NCI-H1694 (cell line): Measurements from ENCODE around the gene INPP5D.

Experiments used
- DNase-seq: peaks from one replicate; lab custom pipeline; 2025; lab: John Stamatoyannopoulos, UW

INPP5D gene

DNA sequence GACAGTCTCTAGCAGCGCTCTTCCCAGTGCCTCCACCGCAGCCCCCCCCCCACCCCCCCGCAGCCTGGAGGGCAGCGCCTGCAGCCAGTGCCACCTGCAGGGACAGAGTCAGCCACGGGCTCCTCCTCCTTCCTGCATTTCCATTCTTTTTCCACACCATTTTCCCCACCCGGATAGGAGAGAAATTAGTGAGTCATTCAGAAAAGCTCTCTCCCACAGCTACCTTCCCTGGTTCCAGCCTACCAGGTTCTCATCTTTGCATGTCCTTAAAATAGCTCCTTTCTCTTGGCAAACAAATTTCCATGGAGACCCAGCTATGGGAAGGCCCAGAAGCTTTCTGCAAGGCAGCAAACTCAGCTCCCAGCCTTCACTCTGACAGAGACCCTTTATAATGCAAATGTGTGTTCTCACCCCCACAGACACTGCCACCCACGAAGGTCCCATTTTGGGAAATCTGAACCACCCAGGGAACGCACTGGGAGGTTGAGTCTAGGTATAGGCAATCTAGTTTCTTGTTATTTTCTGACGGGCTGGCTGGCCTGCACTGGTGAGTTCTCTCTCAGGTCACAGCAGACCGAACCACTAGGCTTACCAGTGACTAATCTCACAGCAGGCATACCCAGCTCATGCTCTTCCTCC lies 149.5 kb downstream of the INPP5D start:
- no peak for DNase-seq

DNA sequence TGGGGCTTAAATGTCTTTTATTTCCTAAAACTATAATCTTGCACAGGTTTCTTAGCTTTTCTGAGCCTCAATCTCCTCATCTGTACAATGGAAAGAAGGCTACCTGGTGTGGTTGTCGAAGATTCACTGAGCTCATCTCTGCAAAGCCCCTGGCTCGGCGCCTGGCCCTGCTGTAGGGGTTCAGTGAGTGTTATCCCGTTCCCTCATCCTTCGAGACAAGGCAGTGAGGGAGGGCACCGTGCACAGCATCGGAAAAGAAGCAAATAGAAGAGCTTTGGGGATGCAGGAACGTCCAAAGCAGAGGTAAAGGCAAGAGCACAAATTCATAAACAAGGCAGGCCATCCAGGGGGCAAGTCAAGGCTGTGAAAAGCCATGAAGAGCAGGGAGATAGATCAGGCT lies 150.1 kb downstream of the INPP5D start:
- DNase-seq, result no peak

DNA sequence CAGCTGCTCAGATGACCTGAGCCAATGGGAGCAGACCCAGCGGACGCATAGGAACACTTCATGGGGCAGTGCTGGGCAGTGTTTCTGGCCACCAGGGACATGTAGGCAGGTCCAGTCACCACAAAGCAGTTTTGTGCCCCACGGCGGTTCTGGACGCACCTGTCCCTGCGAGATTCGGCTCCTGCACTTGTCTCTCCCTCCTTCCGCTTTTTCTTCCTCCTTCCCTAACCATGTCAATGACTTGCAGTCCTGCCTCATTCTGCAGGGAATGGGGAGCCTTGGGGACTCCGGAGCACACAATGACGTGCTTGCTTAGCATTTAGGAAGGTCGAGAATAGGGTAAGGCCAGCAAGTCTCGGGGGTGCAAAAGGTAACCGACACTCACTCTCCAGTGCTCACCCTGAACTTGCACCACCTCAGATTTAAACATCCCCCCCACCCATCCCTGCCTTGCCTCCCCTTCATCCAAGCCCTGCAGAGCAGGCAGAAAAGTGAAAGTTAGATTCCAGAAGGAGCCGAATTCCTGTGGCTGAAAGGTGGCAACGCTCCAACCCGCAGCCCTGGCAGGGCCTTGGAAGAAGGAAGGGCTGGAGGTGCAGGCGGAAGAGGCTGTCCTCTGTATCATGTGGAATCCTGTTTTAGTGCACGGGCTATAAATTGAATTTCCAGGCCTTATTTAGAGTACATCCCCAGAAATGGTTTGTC lies 150.9 kb downstream of the INPP5D start:
- no peak for DNase-seq

DNA sequence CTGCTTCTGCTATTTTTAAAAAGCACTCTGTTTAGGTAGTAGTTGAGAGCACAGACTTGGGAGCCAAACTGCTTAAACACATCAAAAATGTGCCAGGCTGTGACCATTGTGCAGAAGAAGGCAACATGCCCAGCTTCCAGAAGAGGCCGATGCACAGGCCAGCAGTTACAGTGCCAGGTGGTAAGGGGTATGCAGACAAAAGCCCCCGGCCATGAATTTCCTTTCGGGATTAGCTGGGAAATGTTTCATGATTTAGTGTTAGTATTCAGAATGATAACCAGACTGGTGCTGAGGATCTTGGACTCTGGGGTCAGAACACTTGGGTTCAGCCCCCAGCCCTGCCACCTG lies 151.4 kb downstream of the INPP5D start:
- DNase-seq, result no peak

DNA sequence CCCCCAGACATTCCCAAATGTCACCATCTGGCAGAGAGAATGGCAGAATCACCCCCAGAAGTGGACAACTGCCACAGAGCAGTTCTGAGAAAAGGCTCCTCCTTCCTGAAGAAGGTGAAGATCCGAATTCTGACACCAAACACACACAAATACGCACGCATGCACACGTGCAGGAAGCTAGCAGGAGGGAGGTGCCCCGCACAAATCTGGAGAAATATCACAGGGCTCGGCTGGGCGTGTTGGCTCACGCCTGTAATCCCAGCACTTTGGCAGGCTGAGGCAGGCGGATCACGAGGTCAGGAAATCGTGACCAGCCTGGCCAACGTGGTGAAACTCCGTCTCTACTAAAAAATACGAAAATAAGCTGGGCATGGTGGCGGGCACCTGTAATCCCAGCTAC lies 152.9 kb downstream of the INPP5D start:
- no peak for DNase-seq

DNA sequence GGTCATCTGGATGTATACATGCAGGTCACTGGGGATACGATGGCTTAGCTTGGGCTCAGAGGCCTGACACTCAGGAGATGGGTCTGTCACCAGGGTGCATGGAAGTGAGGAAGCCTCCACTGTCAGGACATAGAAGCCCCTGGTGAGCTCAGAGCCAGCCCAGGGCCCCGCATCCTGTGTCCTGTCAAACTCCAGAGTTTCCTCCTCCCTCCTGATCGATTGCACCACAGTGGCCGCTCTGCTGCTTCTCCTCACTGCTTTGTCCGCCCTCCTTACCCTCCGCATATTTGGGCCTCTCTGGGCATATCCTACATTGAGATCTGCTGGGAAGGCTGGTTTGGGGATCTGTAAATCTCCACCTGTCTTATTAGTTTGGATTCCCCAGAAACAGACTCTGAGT lies 153.8 kb downstream of the INPP5D start:
- no peak for DNase-seq

DNA sequence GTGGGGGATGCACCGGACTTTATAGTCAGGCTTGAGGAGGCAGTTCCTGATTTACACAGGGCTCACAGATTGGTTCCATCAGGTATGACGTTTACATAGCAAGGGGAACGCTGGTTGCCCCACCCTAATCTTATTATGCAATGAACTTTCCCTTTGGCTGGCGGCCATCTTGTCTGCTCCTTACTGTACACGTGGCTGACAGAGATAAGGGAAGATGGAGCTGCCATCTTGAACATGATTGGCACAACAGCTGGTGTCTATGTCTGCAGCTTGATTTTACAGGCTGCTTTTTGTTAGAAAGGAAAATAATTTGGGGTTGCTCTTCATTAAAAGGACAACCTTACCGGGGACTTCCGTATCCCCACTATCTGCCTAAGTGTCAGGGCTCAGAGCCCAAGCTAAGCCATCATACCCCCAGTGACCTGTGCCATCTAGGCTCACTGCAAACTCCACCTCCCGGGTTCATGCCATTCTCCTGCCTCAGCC lies 157.8 kb downstream of the INPP5D start:
- no peak for DNase-seq

DNA sequence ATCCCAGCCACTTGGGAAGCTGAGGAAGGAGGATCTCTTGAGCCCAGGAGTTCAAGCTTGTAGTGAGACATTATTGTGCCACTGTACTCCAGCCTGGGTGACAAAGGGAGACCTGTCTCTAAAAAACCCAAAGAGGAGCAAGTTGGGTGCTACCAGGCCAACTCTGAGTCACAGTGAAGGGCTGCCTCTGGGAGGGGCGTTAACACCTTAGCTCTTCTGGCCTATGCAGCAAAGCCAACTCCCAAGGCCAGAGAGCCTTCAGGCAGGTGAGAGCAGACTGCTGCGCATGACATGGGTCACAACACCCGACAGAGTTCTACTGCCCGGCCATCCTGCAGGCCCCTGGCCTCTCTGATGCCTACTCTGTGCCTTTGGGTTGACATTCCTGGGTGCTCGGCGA lies 158.7 kb downstream of the INPP5D start:
- no peak for DNase-seq

DNA sequence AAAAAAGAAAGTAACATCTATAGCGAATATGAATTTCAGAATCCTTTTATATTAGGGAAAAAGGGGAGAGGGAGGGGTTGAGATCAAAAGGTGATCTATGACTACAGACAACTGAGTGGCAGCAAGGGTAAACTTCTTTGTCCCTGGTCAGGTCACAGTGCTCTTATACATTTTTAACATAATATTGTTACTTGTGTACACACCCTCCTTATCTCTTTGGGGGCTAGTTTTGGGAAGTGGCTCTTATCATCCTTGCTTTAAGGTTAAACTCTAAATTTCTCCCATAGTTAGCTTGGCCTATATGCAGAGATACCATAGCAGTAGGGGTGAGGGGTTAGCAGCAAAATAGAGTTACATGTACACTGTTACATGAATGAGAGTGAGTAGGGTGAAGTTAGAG lies 159.7 kb downstream of the INPP5D start:
- no peak for DNase-seq

DNA sequence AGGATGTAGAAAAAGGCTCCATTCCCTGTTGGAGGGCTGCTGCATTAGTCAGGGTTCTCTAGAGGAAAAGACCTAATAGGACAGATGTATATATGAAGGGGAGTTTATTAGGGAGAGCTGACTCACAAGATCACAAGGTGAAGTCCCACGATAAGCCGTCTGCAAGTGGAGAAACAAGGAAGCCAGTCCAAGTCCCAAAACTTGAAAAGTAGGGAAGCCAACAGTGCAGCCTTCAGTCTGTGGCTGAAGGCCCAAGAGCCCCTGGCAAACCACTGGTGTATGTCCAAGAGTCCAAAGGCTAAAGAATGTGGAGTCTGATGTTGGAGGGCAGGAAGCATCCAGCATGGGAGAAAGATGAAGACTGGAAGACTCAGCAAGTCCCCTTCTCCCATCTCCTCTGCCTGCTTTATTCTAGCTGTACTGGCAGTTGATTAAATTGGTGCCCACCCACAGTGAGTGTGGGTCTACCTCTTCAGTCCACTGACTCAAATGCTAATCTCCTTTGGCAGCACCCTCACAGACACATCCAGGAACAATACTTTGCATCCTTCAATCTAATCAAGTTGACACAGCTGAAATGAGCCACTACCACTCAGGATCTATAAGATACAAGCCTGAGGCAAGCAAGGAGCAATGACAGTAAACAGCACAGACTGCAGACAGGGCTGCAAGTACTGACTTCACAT lies 161.4 kb downstream of the INPP5D start:
- DNase-seq, result no peak

DNA sequence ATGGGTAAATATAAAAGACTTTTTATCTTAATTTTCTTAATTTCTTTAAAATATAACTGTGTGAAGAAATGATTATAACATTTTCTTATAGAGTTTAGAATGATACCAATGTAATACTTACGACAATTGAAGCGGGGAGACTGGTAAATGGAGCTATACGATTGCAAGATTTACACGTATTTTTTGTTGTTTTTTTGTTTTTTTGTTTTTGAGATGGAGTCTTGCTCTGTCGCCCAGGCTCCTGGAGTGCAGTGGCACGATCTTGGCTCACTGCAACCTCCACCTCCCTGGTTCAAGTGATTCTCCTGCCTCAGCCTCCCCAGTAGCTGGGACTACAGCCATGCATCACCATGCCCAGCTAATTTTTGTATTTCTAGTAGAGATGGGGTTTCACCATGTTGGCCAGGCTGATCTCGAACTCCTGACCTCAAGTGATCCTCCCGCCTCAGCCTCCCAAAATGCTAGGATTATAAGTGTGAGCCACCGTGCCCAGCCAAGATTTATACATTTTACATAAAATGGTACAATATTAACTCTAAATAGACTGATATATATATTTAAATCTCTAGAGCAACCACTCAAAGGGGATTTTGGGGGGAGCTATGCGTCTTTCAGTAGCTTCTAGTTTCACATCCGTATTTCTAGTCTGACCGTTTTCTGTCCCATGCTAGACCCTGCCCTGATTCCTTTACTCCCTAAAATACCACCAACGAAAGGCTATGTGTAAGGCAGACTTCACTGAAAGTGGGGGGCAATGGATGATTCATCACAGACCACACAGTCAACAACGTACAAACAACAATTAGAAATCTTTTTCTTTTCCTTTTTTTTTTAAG lies 163.1 kb downstream of the INPP5D start:
- DNase-seq, result no peak

DNA sequence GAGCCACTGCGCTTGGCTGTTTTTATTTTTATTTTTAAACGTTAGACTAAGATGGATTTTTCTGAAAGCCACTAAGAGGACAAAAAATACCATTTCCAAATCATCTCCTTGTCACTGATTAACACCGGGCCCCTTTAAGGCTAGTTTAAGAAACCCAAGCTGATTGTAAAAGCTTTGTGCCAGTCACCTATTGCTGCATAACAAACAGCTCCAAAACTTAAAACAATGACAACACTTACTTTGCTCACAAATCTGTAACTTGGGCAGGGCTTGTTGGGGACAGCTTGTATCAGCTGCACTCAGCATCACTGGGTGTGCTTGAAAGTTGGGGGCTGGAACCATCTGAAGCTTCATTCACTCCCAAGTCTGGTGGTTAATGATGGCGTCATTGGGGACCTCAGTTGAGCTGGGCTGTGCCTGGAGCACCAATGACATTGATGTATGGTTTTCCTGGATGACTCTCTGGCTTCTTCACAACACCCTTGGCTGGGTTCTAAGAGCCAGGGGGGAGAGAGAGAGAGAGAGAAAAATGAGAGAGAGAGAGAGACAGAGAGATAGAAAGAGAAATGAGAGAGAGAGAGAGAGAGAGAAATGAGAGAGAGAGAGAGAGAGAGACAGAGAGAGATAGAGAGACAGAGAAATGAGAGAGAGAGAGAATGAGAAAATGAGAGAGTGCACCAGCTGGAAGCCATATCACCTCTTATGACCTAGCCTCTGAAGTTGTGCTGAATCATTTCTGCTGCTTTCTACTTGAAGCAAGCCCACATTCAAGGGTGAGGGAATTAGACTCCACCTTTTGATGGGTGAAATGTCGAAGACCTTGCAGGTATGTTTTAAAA lies 165.3 kb downstream of the INPP5D start:
- no peak for DNase-seq

DNA sequence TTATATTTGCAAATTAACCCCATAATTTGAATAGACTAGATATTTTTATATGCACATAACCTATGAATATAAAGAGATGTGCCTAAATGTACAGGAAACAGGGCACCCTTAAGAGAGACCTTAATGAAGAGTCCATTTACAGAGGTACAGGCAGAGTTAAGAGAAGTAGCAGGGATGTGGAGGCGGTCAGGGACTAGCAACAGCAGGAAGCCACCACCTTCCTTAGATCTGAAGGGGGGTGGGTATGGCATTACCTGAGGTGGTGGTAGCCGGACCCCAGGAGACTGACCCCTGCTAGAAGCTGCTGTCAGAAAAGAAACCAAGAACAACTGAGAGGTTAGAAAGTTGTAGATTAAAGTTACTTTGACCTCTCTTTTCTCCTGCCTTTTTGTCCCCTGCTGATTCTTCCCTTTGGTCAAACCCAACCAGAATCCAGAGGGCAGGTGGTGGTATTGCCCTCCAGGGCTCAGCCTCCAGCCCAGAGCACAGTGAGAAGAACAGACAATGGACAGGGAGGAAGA lies 166.4 kb downstream of the INPP5D start:
- DNase-seq, result no peak

DNA sequence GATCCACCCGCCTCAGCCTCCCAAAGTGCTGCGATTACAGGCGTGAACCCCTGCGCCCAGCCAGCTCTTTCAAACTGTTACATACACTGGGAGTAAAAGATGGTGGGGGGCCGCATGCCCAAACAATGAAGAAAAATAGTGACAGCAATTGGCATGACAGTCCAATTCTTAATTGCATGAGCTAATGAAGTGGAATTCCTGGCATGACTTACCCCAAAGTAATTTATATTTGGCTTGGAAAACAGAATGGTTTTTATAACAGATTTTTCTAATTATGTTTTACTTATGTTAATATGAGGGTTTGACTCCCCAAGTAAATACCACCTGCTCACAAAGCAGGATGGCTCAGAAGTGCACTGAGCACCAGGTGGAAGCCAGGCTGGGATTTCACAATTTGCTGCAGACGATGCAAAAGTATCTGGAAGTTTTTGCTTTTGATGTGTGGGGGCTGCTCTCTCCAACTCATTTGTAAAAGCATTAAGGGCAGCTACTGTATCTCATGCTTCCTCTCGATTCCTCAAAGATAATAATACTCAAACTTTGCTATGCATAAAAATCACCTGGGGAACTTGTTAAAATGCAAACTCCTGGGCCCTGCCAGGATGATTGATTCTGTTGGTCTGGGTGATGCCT lies 167.3 kb downstream of the INPP5D start:
- DNase-seq, result peak; percentile 61

DNA sequence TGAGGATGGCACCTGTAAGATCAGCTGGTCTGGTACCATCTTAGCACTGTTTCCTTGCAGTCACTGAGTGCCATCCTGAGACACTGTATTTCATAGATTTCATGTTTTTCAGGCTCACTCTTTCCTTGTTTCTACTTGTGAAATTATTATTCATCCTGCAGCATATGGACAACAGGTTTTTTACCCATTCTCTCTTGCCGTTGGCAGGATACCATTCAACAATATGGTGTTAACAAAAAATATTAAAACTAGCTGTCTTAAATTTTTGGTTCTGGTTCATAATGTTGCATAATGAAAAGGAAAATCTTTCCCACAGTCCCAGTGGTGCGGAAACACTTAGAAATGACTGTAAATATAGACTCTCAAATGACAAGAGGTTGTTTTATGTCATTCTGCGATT lies 168.2 kb downstream of the INPP5D start:
- DNase-seq, result peak; percentile 13

DNA sequence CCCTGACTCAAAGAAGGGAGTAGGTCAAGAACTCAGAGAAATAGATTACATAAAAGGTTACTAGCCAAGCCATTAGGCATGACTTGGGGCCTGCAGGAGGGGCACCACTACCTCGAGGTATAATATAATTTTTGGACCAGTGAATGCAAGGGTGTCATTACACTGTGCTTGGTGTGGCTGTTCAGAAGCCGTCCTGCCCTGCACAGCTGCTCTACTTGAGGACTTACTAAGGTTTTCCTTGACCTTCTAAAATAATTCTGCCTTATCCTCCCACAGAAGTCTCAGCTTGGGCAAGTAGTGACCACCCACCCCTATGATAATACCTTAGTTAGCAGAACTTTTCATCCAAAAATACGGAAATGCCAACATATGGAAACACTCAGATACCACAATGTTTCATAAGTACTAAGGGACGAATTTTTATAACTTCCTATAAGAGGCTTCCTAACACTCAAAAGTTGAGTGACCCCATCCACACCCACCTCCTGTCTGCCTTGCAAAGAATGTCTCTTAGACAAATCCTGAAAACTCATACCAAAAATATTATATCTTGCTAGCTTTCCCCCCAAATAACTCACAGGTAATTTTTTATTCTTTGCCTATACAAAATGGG lies 173.6 kb downstream of the INPP5D start:
- DNase-seq, result no peak

DNA sequence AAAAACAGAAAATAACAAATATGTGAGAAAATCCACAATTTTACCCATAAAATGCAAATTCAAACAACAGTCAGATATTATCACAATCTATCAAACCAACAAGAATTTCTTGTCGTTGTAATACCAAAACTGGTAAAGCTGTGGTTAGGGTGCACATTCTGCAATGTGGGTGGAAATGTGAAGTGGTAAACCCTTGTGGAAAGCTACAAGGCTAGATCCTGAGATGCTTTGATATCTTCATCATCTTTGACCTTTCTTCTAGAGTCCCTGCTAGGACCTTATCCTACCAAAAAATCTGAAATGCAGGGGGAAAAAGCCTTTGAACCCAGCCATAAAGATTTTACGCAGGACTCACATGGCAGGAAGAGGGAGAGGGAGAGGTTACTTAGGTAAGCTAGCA lies 174.1 kb downstream of the INPP5D start:
- no peak for DNase-seq

DNA sequence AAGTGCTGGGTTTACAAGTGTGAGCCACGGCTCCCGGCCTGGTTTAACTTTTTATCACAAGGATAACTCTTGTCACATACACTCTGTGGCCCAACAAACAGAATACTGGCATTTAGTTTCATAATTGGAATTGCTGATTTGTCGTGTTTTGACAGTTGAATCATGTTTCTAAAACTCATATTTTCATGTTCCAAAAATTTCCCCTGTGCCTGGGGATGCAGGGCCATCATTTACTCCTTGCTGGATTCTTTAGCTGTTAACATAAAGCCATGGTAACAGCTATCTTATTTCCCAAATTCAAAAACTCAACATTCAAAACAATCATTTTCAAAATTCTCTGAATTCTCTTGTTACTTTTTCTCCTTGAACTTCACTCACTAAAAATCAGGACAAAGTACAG lies 174.9 kb downstream of the INPP5D start:
- no peak for DNase-seq

DNA sequence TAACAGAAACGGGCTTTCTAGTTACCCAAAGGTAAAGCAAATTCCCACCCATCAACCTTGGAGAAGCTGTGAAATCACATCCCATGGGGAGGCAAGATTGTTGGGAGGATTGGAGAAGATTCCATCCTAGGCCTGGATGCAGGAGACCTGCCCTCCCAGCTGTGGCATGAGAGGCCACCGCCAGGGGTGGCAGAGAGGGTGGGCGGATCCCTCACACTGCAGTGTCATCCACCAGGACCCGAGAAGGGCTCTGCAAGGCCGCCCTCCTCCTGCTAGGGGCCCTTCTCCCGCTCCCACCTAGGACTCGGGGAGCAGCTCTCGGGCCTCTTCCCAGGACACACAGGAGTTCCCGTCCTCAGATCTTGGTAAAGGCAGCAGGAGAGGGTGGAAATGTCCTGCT lies 175.8 kb downstream of the INPP5D start:
- no peak for DNase-seq

DNA sequence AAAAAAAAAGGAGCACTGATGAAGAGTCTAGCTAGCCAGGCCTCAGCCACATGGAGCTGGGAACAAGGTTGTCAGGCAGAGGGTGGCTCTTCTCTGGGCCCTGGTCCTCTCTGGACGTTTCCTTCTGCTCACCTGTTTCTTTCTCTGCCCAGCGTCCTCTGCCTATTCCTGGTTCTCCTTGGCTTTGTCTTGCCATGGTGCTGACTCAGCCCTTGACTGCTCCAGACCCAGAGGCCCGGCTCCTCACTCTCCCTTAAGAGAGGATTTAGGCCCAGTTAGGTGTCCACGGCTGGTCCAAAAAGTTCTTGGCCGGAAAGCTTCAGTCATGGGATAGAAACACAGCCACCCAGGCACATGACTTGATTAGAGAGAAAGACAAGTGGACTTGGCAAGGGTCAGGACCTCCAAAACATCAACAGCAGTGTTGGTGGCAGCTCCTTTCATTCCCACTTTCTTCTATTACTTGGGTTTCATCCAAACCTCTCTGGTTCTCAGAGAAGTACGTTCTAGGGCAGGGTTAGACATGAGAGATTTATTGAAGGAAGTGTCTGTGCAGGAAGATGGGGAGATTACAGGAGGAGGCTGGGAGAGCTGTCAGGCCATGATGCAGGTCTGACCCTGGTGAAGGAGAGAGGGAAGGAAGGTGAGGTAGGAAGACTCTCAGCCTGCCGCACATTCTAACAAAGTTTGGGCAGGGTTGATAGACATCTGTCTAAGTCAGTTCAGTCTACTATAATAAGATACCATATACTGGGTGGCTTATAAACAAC lies 176.9 kb downstream of the INPP5D start:
- no peak for DNase-seq
